WTC11 (cell line): Measurements from ENCODE around the gene KCNMA1.

Source experiments
- TF ChIP-seq, protein P1 (sequence below): fragments of 200-600 bp; IDR thresholded peaks from 2 replicates; pipeline ENCODE4 v1.8.0; 2022; ENCODE audit warnings: antibody characterized with exemption
- TF ChIP-seq, protein P2 (sequence below): sonication (generic); formaldehyde crosslinking; IDR thresholded peaks from 2 replicates; pipeline ENCODE4 v1.8.1; 2023; ENCODE audit warnings: mild to moderate bottlenecking, missing genetic modification reagents, moderate library complexity
- TF ChIP-seq, protein P3 (sequence below): sonication (generic); formaldehyde crosslinking; IDR thresholded peaks from 2 replicates; pipeline ENCODE4 v1.8.0; 2022; ENCODE audit warnings: mild to moderate bottlenecking, missing genetic modification reagents

DNA sequence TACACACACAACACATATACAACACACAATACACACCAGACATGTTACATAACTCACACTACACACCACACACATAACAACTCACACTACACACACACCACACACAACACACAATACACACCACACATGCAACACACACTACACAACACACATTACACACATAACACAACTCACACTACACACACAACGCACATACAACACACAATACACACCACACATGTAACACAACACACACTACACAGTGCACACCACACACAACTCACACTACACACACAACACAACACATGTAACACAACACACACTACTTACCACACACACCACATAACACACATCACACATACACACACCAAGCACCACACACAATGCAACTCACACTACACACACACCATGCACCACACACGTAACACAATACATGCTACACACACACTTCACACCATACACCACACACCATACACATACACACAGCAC lies 166.5 kb downstream of the KCNMA1 start:
- TF ChIP-seq, protein P1, sequence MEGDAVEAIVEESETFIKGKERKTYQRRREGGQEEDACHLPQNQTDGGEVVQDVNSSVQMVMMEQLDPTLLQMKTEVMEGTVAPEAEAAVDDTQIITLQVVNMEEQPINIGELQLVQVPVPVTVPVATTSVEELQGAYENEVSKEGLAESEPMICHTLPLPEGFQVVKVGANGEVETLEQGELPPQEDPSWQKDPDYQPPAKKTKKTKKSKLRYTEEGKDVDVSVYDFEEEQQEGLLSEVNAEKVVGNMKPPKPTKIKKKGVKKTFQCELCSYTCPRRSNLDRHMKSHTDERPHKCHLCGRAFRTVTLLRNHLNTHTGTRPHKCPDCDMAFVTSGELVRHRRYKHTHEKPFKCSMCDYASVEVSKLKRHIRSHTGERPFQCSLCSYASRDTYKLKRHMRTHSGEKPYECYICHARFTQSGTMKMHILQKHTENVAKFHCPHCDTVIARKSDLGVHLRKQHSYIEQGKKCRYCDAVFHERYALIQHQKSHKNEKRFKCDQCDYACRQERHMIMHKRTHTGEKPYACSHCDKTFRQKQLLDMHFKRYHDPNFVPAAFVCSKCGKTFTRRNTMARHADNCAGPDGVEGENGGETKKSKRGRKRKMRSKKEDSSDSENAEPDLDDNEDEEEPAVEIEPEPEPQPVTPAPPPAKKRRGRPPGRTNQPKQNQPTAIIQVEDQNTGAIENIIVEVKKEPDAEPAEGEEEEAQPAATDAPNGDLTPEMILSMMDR: no peak
- TF ChIP-seq, protein P2, sequence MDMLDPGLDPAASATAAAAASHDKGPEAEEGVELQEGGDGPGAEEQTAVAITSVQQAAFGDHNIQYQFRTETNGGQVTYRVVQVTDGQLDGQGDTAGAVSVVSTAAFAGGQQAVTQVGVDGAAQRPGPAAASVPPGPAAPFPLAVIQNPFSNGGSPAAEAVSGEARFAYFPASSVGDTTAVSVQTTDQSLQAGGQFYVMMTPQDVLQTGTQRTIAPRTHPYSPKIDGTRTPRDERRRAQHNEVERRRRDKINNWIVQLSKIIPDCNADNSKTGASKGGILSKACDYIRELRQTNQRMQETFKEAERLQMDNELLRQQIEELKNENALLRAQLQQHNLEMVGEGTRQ (CRISPR knock-in tag): no peak
- TF ChIP-seq, protein P3, sequence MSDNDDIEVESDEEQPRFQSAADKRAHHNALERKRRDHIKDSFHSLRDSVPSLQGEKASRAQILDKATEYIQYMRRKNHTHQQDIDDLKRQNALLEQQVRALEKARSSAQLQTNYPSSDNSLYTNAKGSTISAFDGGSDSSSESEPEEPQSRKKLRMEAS: no peak
